DMS114 treated with DMSO at 0.1 percent for 48 hours (cell line): ENCODE results near the gene TDP2.

ENCODE experiments used
- DNase-seq: peaks from one replicate; lab custom pipeline; 2025; ENCODE audit not compliant: unreplicated experiment; lab: John Stamatoyannopoulos, UW

The TDP2 gene

DNA sequence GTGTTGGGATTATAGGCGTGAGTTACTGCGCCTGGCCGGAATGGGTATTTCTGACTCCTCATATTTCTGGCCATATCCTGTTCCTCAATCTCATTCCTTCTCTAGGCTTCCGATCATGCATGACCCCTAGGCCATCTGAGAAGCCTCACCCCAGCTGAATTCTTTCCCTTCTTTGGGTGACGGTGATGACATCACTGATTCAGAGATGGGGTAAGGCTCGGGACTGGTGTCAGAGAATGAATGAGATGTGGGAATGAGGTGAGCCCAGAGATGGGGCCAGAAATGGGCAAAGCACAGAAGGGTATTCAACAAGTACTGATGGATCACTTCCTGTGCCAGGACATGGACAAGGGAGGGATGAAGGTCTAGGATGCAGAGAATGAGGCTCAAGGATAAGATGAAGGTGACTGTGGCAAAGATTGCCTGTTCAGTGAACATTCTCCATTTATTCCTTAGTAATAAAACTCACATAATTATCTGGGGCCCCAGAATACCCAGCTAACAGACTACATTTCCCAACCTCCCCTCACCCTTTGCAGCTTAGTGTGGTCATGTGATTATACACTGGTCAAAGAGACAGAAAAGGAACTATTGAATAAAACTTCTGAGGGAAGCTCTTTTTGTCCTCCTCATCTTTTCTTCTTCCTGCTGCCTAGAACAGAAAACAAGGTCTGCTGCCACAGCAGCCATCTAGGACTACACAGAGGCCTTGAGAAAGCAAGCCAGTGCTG, 60.3 kb downstream of the TDP2 start:
- DNase-seq: no peak

DNA sequence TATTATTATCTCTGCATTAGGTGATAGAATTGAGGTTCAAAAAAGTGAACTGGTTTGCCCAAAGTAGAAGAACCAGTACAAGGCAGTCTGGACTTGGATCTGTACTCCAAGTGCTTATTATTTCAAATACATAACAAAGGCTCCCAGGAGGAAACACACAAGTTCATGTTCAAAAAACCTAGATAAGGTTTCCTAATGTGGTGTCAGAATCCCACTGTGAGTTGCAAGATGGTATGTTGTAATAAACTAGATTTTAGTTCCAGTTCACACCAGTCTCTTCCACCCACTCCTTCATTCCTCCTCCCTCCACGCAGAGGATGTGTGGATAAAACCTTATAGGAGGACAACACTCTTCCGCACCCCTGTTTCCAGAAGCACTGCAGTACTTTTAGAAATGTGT, 63.5 kb downstream of the TDP2 start:
- no peak for DNase-seq

DNA sequence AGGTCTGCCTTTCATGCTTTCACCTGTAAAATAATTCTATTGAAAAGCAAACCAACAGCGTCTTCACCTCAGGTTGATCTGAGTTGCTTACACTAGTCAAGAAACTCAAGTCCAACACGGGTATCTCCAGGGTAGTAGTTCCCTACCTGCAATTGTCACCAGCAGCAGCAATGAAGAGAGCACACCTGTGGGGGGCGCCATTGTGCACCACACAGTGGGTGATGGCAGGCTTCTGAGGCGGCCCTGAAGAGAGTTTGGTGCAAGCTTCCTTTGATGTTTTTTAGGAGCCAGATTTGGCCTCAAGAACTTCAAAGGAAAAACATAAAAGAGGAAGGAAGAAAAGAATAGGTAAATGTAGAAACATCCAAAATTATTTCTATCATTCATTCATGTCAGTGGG, 65.8 kb downstream of the TDP2 start:
- no peak for DNase-seq
